HepG2 (cell line): Measurements from ENCODE around the gene MMS19. TPM values are rescaled to one million over a fixed set of nuclear protein-coding genes. Genes with fewer than 3 reads are reported as not detected.

Experiments used
- NFYC ChIP-seq: IDR thresholded peaks from 2 replicates; pipeline ENCODE4 v1.6.1; 2016; ENCODE audit warnings: missing genetic modification reagents, missing compliant biosample characterization
- PAF1 ChIP-seq: IDR thresholded peaks from 2 replicates; pipeline ENCODE4 v1.6.1; 2016; ENCODE audit warnings: missing genetic modification reagents, missing compliant biosample characterization
- REL ChIP-seq: sonication (generic); formaldehyde crosslinking; conservative IDR thresholded peaks from 2 replicates; pipeline ENCODE4 v1.8.0; 2022; ENCODE audit warnings: mild to moderate bottlenecking, missing genetic modification reagents, moderate library complexity
- RNF2 ChIP-seq: fragments of 450-650 bp; conservative IDR thresholded peaks from 2 replicates; pipeline ENCODE4 v1.6.1; 2016; ENCODE audit warnings: low read depth
- ZNF282 ChIP-seq: fragments of 450-650 bp; IDR thresholded peaks from 2 replicates; pipeline ENCODE4 v1.6.1; 2018; ENCODE audit not compliant: partially characterized antibody
- ZNF609 ChIP-seq: sonication (generic); formaldehyde crosslinking; IDR thresholded peaks from 2 replicates; pipeline ENCODE4 v1.4.0; 2020; ENCODE audit warnings: mild to moderate bottlenecking, missing genetic modification reagents, borderline replicate concordance
- polyA plus RNA-seq, 8 experiments: library from polyadenylated mRNA; depleted of rRNA in 3 of 8; stranded (reverse) in 7 of 8; unstranded in 1 of 8; fragments of >200 nt; fragmentation: Illumina TruSeq in 4 of 8; extraction: Trizol in 4 of 8; gene quantifications; 2 replicates each; pipeline versions ENCODE4 v1.2.1 to v1.2.3, GENCODE V29; 2011 to 2016; ENCODE audit warnings: low read depth in 4 of 8, missing spikeins in 1 of 8, mixed read lengths in 1 of 8; ENCODE audit not compliant: insufficient read depth in 1 of 8
- total RNA-seq, 5 experiments: library from RNA; depleted of rRNA; stranded (reverse); fragments of >200 nt; fragmentation: Illumina TruSeq; extraction: Trizol; gene quantifications; 2 replicates each; pipeline ENCODE4 v1.2.3, GENCODE V29; 2016; ENCODE audit warnings: low read depth in 1 of 5
- TF ChIP-seq, protein P1 (sequence below), 2 experiments: fragments of 450-650 bp in 1 of 2; sonication (generic) in 1 of 2; formaldehyde crosslinking in 1 of 2; IDR thresholded peaks; 2 replicates each; pipeline versions ENCODE4 v1.6.1 to v1.8.0; 2016 to 2022; ENCODE audit warnings: antibody characterized with exemption in 1 of 2, mild to moderate bottlenecking in 1 of 2, missing genetic modification reagents in 1 of 2
- TF ChIP-seq, protein P2 (sequence below): sonication (generic); formaldehyde crosslinking; IDR thresholded peaks from 2 replicates; pipeline ENCODE4 v1.4.0; 2020; ENCODE audit warnings: mild to moderate bottlenecking, missing genetic modification reagents

The MMS19 gene
- total and polyA plus RNA-seq, 2 of the 13 experiments (the other 11 are each of a cell fraction or from before 2014, with no cell fraction given) = 76.4 to 107 TPM

- TF ChIP-seq, protein P1, sequence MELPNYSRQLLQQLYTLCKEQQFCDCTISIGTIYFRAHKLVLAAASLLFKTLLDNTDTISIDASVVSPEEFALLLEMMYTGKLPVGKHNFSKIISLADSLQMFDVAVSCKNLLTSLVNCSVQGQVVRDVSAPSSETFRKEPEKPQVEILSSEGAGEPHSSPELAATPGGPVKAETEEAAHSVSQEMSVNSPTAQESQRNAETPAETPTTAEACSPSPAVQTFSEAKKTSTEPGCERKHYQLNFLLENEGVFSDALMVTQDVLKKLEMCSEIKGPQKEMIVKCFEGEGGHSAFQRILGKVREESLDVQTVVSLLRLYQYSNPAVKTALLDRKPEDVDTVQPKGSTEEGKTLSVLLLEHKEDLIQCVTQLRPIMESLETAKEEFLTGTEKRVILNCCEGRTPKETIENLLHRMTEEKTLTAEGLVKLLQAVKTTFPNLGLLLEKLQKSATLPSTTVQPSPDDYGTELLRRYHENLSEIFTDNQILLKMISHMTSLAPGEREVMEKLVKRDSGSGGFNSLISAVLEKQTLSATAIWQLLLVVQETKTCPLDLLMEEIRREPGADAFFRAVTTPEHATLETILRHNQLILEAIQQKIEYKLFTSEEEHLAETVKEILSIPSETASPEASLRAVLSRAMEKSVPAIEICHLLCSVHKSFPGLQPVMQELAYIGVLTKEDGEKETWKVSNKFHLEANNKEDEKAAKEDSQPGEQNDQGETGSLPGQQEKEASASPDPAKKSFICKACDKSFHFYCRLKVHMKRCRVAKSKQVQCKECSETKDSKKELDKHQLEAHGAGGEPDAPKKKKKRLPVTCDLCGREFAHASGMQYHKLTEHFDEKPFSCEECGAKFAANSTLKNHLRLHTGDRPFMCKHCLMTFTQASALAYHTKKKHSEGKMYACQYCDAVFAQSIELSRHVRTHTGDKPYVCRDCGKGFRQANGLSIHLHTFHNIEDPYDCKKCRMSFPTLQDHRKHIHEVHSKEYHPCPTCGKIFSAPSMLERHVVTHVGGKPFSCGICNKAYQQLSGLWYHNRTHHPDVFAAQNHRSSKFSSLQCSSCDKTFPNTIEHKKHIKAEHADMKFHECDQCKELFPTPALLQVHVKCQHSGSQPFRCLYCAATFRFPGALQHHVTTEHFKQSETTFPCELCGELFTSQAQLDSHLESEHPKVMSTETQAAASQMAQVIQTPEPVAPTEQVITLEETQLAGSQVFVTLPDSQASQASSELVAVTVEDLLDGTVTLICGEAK (IDR thresholded peaks at IDR 0.05) = no peak
- TF ChIP-seq, protein P1 (CRISPR knock-in tag; IDR thresholded peaks at IDR 0.05) = peak; percentile 21; the same call in 1 of the 2 replicates
- TF ChIP-seq, protein P2, sequence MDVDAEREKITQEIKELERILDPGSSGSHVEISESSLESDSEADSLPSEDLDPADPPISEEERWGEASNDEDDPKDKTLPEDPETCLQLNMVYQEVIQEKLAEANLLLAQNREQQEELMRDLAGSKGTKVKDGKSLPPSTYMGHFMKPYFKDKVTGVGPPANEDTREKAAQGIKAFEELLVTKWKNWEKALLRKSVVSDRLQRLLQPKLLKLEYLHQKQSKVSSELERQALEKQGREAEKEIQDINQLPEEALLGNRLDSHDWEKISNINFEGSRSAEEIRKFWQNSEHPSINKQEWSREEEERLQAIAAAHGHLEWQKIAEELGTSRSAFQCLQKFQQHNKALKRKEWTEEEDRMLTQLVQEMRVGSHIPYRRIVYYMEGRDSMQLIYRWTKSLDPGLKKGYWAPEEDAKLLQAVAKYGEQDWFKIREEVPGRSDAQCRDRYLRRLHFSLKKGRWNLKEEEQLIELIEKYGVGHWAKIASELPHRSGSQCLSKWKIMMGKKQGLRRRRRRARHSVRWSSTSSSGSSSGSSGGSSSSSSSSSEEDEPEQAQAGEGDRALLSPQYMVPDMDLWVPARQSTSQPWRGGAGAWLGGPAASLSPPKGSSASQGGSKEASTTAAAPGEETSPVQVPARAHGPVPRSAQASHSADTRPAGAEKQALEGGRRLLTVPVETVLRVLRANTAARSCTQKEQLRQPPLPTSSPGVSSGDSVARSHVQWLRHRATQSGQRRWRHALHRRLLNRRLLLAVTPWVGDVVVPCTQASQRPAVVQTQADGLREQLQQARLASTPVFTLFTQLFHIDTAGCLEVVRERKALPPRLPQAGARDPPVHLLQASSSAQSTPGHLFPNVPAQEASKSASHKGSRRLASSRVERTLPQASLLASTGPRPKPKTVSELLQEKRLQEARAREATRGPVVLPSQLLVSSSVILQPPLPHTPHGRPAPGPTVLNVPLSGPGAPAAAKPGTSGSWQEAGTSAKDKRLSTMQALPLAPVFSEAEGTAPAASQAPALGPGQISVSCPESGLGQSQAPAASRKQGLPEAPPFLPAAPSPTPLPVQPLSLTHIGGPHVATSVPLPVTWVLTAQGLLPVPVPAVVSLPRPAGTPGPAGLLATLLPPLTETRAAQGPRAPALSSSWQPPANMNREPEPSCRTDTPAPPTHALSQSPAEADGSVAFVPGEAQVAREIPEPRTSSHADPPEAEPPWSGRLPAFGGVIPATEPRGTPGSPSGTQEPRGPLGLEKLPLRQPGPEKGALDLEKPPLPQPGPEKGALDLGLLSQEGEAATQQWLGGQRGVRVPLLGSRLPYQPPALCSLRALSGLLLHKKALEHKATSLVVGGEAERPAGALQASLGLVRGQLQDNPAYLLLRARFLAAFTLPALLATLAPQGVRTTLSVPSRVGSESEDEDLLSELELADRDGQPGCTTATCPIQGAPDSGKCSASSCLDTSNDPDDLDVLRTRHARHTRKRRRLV (CRISPR knock-in tag) = no peak
- TF ChIP-seq RNF2 (0 out of 2 replicates have a peak, but pooled peaks have one; percentile 28), PAF1 (CRISPR knock-in tag) (no peak), NFYC (peak; percentile 99), ZNF282 (no peak), REL (CRISPR knock-in tag) (0 out of 2 replicates have a peak, but pooled peaks have one; percentile 6), ZNF609 (CRISPR knock-in tag) (no peak)
Observed at GRCh38 chr10:97445722-97446639, 52.2 kb downstream of the MMS19 start, which contains the start of the genes EXOSC1 and ZDHHC16 (continued).
